ENCODE data around the gene SRGAP3. TPM values are rescaled to one million over a fixed set of nuclear protein-coding genes. Genes with fewer than 3 reads are reported as not detected.
A peak's percentile ranks its signal among the peaks of the same experiment; 100 is the strongest.

The SRGAP3 gene
- polyA plus RNA-seq, 4 donors = 13.3 to 25.2 (median 16.9) TPM

DNA sequence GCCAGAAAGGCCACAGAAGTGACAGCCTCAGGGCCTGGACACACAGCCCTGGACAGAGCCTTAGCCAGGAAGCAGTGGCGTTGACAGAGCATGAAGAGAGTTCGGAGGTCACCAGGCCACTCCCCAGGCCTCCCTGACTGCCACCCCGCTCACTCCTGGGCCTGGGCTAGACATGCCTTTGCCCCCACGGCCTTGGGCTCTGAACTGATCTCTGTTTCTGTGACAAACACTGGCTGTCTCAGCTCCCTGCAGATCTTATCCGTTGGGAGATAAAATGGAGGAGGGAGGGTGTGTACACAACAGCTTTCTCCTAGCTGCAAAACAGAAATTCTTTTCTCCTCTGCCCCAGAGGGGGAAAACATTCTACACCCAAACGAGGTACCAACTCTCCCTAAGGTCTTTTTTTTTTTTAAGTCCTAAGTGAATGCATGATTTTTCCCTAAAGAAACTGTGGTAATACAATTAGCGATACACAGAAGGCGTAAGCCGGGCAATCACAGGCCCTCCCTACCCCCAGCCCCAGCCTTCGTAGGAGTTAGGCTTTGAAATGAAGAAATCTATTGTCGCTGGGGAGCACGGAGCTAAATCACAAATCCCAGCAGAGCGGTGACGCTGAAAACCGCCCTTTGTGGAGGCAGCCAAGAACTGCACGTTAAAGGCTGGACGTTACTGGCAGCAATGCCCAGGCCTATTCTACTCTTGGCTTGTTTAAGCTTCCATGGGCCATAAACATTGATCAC is 45.0 kb downstream of the SRGAP3 start:
- no peak for DNase-seq (ENCODE audit: low read depth in 4 of 4, low spot score in 2 of 4)

- no peak for DNase-seq (ENCODE audit: low read depth in 4 of 4, low spot score in 2 of 4)
These were observed 46.1 kb downstream of the SRGAP3 start for GRCh38 chr3:9203317-9203716.

- DNase-seq (ENCODE audit: low read depth in 4 of 4, low spot score in 2 of 4) = no peak
These were observed 46.9 kb downstream of the SRGAP3 start for GRCh38 chr3:9202546-9202945.

GRCh38 chr3:9201955-9202354 is 47.5 kb downstream of the SRGAP3 start:
- DNase-seq (ENCODE audit: low read depth in 4 of 4, low spot score in 2 of 4) = no peak

GRCh38 chr3:9201266-9201665 is 48.2 kb downstream of the SRGAP3 start:
- DNase-seq (ENCODE audit: low read depth in 4 of 4, low spot score in 2 of 4) = no peak

- DNase-seq (ENCODE audit: low read depth in 4 of 4, low spot score in 2 of 4) = no peak
These were observed 49.7 kb downstream of the SRGAP3 start for GRCh38 chr3:9199775-9200174.

GRCh38 chr3:9198899-9199335 is 50.5 kb downstream of the SRGAP3 start:
- DNase-seq (ENCODE audit: low read depth in 4 of 4, low spot score in 2 of 4) = no peak

GRCh38 chr3:9198261-9198660 is 51.2 kb downstream of the SRGAP3 start:
- no peak for DNase-seq (ENCODE audit: low read depth in 4 of 4, low spot score in 2 of 4)

DNA sequence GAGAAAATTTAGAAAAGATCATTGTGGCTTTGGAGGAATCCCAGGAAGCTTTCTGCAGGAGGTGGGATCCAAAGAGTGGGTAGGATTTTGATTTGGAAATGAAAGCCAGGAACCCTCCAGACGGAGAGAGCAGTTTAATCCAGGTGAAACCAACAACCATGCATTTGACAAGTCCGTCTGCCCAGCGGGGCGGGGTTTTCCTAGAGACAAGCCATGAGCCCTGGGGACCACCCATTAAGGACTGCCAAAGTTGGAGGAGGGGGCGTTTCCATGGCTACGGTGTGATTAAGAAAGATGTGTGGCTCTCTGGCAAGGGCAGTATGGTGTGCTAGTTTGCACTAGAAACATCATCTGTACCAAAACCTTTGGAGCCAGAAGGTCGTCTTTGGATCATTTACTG is 53.4 kb downstream of the SRGAP3 start:
- DNase-seq (ENCODE audit: low read depth in 4 of 4, low spot score in 2 of 4) = peak in 1 of 4 donors; percentile 53

DNA sequence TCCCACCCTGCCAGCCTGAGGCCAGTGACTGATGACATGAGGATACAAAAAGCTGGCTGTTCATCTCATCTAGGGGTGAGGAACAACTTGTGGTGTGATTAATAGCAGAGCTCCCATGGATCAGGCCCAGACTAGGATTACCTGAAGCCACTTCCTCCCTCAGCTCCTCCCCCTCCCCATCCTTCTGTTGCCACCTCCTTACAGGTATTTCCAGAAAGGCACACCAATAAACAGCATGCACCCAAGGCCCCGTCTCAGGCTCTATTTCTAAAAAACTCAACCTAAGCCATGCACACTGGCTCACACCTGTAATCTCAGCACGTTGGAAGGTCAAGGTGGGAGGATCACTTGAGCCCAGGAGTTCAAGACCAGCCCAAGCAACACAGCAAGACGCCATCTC is 54.1 kb downstream of the SRGAP3 start:
- no peak for DNase-seq (ENCODE audit: low read depth in 4 of 4, low spot score in 2 of 4)

GRCh38 chr3:9194509-9195184 is 54.8 kb downstream of the SRGAP3 start:
- no peak for DNase-seq (ENCODE audit: low read depth in 4 of 4, low spot score in 2 of 4)

- DNase-seq (ENCODE audit: low read depth in 4 of 4, low spot score in 2 of 4) = no peak
These were observed 55.7 kb downstream of the SRGAP3 start for GRCh38 chr3:9193633-9194195.

DNA sequence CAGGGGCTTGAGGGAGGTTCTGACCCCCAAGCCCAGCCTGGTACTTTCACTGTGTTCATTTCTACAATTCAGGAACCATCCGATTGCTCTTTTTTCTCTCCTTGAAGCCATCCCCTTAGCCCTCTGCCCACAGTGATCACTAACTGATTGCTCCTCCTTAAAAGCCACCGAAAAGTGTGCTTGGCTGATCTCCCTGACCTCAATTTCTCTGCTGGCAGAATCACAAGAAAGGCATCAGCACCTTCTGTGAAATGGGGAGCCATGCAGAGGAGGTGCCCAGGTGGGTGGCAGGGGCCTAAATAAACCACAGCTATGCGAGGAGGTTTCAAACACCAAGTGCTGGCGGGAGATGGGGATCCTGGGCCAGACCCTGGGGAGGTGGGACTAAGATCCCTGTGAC is 56.2 kb downstream of the SRGAP3 start:
- no peak for DNase-seq (ENCODE audit: low read depth in 4 of 4, low spot score in 2 of 4)

- no peak for DNase-seq (ENCODE audit: low read depth in 4 of 4, low spot score in 2 of 4)
These were observed 57.0 kb downstream of the SRGAP3 start for GRCh38 chr3:9192248-9193025.

GRCh38 chr3:9190276-9190675 is 59.2 kb downstream of the SRGAP3 start:
- DNase-seq (ENCODE audit: low read depth in 4 of 4, low spot score in 2 of 4) = no peak

DNA sequence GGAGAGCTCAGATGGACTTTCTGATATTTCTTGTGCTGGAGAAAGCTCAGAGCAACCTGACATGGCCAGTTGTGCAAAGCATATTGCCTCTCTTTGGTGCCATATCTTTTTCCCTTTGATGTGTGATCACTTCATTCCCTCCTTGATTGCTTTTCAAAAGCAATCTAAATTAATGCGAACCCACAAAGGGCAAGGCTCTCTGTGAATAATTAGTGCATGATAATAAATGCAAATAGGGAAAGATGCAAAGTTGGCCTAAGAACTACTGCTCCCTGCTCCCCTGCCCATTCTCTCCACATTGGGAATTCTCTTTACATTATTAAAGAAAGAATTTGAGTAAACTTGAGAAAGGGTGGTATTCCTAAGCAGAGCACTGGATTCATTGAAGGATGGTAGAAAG is 60.9 kb downstream of the SRGAP3 start:
- no peak for DNase-seq (ENCODE audit: low read depth in 4 of 4, low spot score in 2 of 4)

DNA sequence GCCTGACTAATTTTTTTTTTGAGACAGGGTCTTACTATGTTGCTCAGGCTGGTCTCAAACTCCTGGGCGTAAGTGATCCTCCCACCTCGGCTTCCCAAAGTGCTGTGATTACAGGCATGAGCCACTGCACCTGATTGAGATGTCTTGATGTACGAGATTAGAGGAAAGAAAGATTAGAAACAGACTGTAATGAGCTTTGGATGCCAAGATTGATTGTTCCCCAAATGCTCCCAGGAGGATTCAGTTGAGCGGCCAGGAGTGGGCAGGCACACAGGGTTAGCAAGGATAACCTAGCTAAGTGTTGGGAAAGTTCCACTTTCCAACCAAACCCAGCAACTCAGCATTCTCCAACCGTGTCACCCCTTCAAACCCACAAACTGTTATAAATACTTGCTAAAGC is 63.7 kb downstream of the SRGAP3 start:
- no peak for DNase-seq (ENCODE audit: low read depth in 4 of 4, low spot score in 2 of 4)

- no peak for DNase-seq (ENCODE audit: low read depth in 4 of 4, low spot score in 2 of 4)
These were observed 64.4 kb downstream of the SRGAP3 start for GRCh38 chr3:9185046-9185445.

GRCh38 chr3:9184461-9184835 is 65.0 kb downstream of the SRGAP3 start:
- no peak for DNase-seq (ENCODE audit: low read depth in 4 of 4, low spot score in 2 of 4)

DNA sequence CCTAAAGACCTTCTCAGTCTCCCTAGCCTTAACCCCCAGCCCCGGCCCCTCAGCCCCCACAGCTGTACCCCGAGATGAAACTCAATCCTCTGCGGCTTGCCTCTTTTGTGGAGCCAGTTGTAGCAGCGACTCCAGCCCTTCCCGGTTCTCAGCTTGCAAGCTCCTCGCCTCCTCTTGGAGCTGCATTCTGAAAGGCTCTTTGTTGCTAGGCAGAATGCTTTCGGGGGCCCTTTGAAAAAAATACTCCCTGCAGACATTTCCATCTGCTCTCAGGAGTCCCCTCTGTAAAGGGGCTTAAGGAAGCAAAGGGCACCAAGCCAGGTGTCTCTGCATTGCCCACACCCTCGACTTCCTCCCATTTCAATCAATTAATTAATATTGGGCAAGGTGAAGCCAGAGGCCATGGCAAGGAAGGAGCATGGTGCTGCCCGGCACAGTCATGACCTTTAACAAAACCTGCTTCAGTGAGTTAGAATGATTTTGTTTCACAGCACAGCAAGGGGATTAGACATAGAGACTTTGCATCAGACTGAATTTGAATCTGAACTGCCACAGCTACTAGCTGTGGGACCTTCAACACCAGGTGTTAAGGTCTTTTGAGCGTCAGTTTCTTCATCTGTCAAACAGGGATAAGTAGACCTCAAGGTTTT is 65.5 kb downstream of the SRGAP3 start:
- no peak for DNase-seq (ENCODE audit: low read depth in 4 of 4, low spot score in 2 of 4)

DNA sequence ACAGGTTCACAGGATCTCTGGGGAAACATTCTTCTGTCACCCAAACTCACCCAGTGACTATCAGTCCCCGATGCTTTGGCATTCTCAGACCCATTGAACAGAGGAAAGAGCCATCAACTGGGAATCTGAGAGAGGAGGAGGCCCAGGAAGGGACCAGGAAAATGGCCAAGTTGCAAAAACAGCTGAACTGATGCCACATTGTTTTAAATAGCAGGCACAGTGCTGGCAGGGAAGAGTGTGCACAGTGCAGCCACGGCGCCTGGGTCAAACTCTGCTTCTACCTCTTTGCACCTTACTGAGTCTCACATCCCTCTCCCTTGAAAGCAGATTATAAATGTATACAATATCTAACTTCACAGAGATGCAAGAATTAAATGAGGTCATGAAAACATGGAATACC is 66.4 kb downstream of the SRGAP3 start:
- DNase-seq (ENCODE audit: low read depth in 4 of 4, low spot score in 2 of 4) = no peak

All from left renal cortex interstitium (tissue), 4 donors.